Measurements from ENCODE around the gene GALNS.

Gene GALNS

GRCh38 chr16:88810166-88810911, 46.4 kb downstream of the GALNS start:
- peak overlapping the region; percentile 32 for H3K27ac ChIP-seq (ENCODE audit: insufficient read depth, low read depth, low read length, poor library complexity, severe bottlenecking)
- H3K4me3 ChIP-seq (ENCODE audit: insufficient read depth, low read depth, low read length) = peak overlapping the region; percentile 69
- H3K36me3 ChIP-seq (ENCODE audit: control insufficient read depth, insufficient read depth, low read length) = peaks cover 29% of the 10 kb centered on the region
- H3K27me3 ChIP-seq (ENCODE audit: control insufficient read depth, insufficient read depth, low read length, poor library complexity, severe bottlenecking) = no peaks in the 10 kb centered on the region
- no peaks in the 10 kb centered on the region for H3K9me3 ChIP-seq (ENCODE audit: control insufficient read depth, low read length)
- H3K4me1 ChIP-seq (ENCODE audit: control insufficient read depth, insufficient read depth, low read length) = peaks cover 1% of the 10 kb centered on the region
- WGBS, 2 experiments = 69% methylated on average over 12 of the region's 12 CpGs

- Histone ChIP-seq H3K9me3 (ENCODE audit: control insufficient read depth, low read length) (no peaks in the 10 kb centered on the region), H3K4me1 (ENCODE audit: control insufficient read depth, insufficient read depth, low read length) (peaks cover 7% of the 10 kb centered on the region), H3K27me3 (ENCODE audit: control insufficient read depth, insufficient read depth, low read length, poor library complexity, severe bottlenecking) (no peaks in the 10 kb centered on the region), H3K27ac (ENCODE audit: insufficient read depth, low read depth, low read length, poor library complexity, severe bottlenecking) (peak overlapping the region; percentile 26), H3K36me3 (ENCODE audit: control insufficient read depth, insufficient read depth, low read length) (peaks cover 35% of the 10 kb centered on the region), H3K4me3 (ENCODE audit: insufficient read depth, low read depth, low read length) (no peak overlapping the region)
- WGBS, 2 experiments = 91 to 93% methylated on average over 10 of the region's 10 CpGs
These were observed 47.0 kb downstream of the GALNS start for GRCh38 chr16:88809676-88810165.

GRCh38 chr16:88809068-88809675, 47.6 kb downstream of the GALNS start:
- Histone ChIP-seq H3K27me3 (ENCODE audit: control insufficient read depth, insufficient read depth, low read length, poor library complexity, severe bottlenecking) (no peaks in the 10 kb centered on the region), H3K27ac (ENCODE audit: insufficient read depth, low read depth, low read length, poor library complexity, severe bottlenecking) (peak overlapping the region; percentile 26), H3K4me1 (ENCODE audit: control insufficient read depth, insufficient read depth, low read length) (peaks cover 10% of the 10 kb centered on the region), H3K9me3 (ENCODE audit: control insufficient read depth, low read length) (no peaks in the 10 kb centered on the region), H3K4me3 (ENCODE audit: insufficient read depth, low read depth, low read length) (no peak overlapping the region), H3K36me3 (ENCODE audit: control insufficient read depth, insufficient read depth, low read length) (peaks cover 37% of the 10 kb centered on the region)
- 94 to 95% methylated on average over 10 of the region's 10 CpGs for WGBS, 2 experiments

GRCh38 chr16:88807626-88808453, 48.9 kb downstream of the GALNS start:
- Histone ChIP-seq H3K9me3 (ENCODE audit: control insufficient read depth, low read length) (no peaks in the 10 kb centered on the region), H3K27me3 (ENCODE audit: control insufficient read depth, insufficient read depth, low read length, poor library complexity, severe bottlenecking) (no peaks in the 10 kb centered on the region), H3K4me3 (ENCODE audit: insufficient read depth, low read depth, low read length) (no peak overlapping the region), H3K4me1 (ENCODE audit: control insufficient read depth, insufficient read depth, low read length) (peaks cover 10% of the 10 kb centered on the region), H3K27ac (ENCODE audit: insufficient read depth, low read depth, low read length, poor library complexity, severe bottlenecking) (no peak overlapping the region), H3K36me3 (ENCODE audit: control insufficient read depth, insufficient read depth, low read length) (peaks cover 37% of the 10 kb centered on the region)
- 91 to 92% methylated on average over 26 of the region's 26 CpGs for WGBS, 2 experiments

- Histone ChIP-seq H3K4me3 (ENCODE audit: insufficient read depth, low read depth, low read length) (no peak overlapping the region), H3K36me3 (ENCODE audit: control insufficient read depth, insufficient read depth, low read length) (peaks cover 37% of the 10 kb centered on the region)
These were observed 49.6 kb downstream of the GALNS start for GRCh38 chr16:88807142-88807625.

GRCh38 chr16:88806491-88807111, 50.1 kb downstream of the GALNS start:
- Histone ChIP-seq H3K9me3 (ENCODE audit: control insufficient read depth, low read length) (no peaks in the 10 kb centered on the region), H3K27ac (ENCODE audit: insufficient read depth, low read depth, low read length, poor library complexity, severe bottlenecking) (no peak overlapping the region), H3K36me3 (ENCODE audit: control insufficient read depth, insufficient read depth, low read length) (peaks cover 37% of the 10 kb centered on the region), H3K27me3 (ENCODE audit: control insufficient read depth, insufficient read depth, low read length, poor library complexity, severe bottlenecking) (no peaks in the 10 kb centered on the region), H3K4me1 (ENCODE audit: control insufficient read depth, insufficient read depth, low read length) (peaks cover 10% of the 10 kb centered on the region), H3K4me3 (ENCODE audit: insufficient read depth, low read depth, low read length) (no peak overlapping the region)
- WGBS, 2 experiments = 95 to 96% methylated on average over 27 of the region's 27 CpGs

More at GRCh38 chr16:88807142-88807625, 49.6 kb downstream of the GALNS start:
- WGBS, 2 experiments = 92 to 93% methylated on average over 24 of the region's 24 CpGs
- H3K27me3 ChIP-seq (ENCODE audit: control insufficient read depth, insufficient read depth, low read length, poor library complexity, severe bottlenecking) = no peaks in the 10 kb centered on the region
- H3K4me1 ChIP-seq (ENCODE audit: control insufficient read depth, insufficient read depth, low read length) = peaks cover 10% of the 10 kb centered on the region
- H3K27ac ChIP-seq (ENCODE audit: insufficient read depth, low read depth, low read length, poor library complexity, severe bottlenecking) = no peak overlapping the region
- H3K9me3 ChIP-seq (ENCODE audit: control insufficient read depth, low read length) = no peaks in the 10 kb centered on the region

GRCh38 chr16:88805887-88806393, 50.8 kb downstream of the GALNS start:
- Histone ChIP-seq H3K36me3 (ENCODE audit: control insufficient read depth, insufficient read depth, low read length) (peaks cover 37% of the 10 kb centered on the region), H3K27ac (ENCODE audit: insufficient read depth, low read depth, low read length, poor library complexity, severe bottlenecking) (no peak overlapping the region), H3K27me3 (ENCODE audit: control insufficient read depth, insufficient read depth, low read length, poor library complexity, severe bottlenecking) (no peaks in the 10 kb centered on the region), H3K4me3 (ENCODE audit: insufficient read depth, low read depth, low read length) (no peak overlapping the region), H3K9me3 (ENCODE audit: control insufficient read depth, low read length) (no peaks in the 10 kb centered on the region), H3K4me1 (ENCODE audit: control insufficient read depth, insufficient read depth, low read length) (peaks cover 10% of the 10 kb centered on the region)
- WGBS, 2 experiments = 92 to 95% methylated on average over 21 of the region's 21 CpGs

- Histone ChIP-seq H3K36me3 (ENCODE audit: control insufficient read depth, insufficient read depth, low read length) (peaks cover 37% of the 10 kb centered on the region), H3K27me3 (ENCODE audit: control insufficient read depth, insufficient read depth, low read length, poor library complexity, severe bottlenecking) (no peaks in the 10 kb centered on the region), H3K27ac (ENCODE audit: insufficient read depth, low read depth, low read length, poor library complexity, severe bottlenecking) (no peak overlapping the region), H3K9me3 (ENCODE audit: control insufficient read depth, low read length) (no peaks in the 10 kb centered on the region), H3K4me1 (ENCODE audit: control insufficient read depth, insufficient read depth, low read length) (peaks cover 10% of the 10 kb centered on the region), H3K4me3 (ENCODE audit: insufficient read depth, low read depth, low read length) (peak overlapping the region; percentile 54)
- 95% methylated on average over 22 of the region's 22 CpGs for WGBS, 2 experiments
These were observed 51.4 kb downstream of the GALNS start for GRCh38 chr16:88805340-88805715.

GRCh38 chr16:88804552-88805339, 52.0 kb downstream of the GALNS start:
- Histone ChIP-seq H3K9me3 (ENCODE audit: control insufficient read depth, low read length) (no peaks in the 10 kb centered on the region), H3K27me3 (ENCODE audit: control insufficient read depth, insufficient read depth, low read length, poor library complexity, severe bottlenecking) (no peaks in the 10 kb centered on the region), H3K4me1 (ENCODE audit: control insufficient read depth, insufficient read depth, low read length) (peaks cover 10% of the 10 kb centered on the region), H3K27ac (ENCODE audit: insufficient read depth, low read depth, low read length, poor library complexity, severe bottlenecking) (no peak overlapping the region), H3K4me3 (ENCODE audit: insufficient read depth, low read depth, low read length) (peak overlapping the region; percentile 54), H3K36me3 (ENCODE audit: control insufficient read depth, insufficient read depth, low read length) (peaks cover 37% of the 10 kb centered on the region)
- WGBS, 2 experiments = 62 to 63% methylated on average over 39 of the region's 39 CpGs

All from ectodermal cell (in vitro differentiated cells).